HG02852 (cell line): ENCODE data around the gene LRRK2.
"Not testable (repeated sequence)": the region's sequence is repeated elsewhere in the genome, so short reads cannot be mapped to it uniquely, and the experiment has no call there.

Experiments used
- ATAC-seq: cut with Tn5 transposase; IDR thresholded peaks from one replicate; pipeline ENCODE4 v1.9.1; 2021; ENCODE audit warnings: mild to moderate bottlenecking, moderate library complexity; ENCODE audit not compliant: unreplicated experiment

Gene LRRK2

GRCh38 chr12:40211186-40211585 is 13.6 kb upstream of the LRRK2 start:
- ATAC-seq, result not testable (repeated sequence)

DNA sequence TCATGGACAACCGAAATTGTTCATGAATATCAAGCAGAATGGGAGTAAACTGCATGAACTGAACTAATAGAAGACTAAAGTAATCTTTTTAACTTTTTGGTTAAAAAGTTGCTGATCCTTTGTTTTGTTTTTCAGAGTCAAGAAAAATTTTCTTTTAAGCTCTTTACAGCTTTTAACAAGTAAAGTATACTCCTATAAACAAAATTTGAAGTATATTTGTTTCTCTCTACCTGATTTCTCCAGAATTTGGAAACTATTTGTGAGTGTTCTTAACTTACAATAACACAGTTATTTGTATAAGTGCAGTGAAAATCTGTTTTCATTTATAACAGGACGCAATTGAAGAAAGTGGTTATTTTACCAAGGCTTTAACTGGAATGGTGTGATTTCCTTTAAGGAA is 12.2 kb upstream of the LRRK2 start:
- no peak for ATAC-seq

GRCh38 chr12:40215982-40216381 is 8.8 kb upstream of the LRRK2 start:
- no peak for ATAC-seq

DNA sequence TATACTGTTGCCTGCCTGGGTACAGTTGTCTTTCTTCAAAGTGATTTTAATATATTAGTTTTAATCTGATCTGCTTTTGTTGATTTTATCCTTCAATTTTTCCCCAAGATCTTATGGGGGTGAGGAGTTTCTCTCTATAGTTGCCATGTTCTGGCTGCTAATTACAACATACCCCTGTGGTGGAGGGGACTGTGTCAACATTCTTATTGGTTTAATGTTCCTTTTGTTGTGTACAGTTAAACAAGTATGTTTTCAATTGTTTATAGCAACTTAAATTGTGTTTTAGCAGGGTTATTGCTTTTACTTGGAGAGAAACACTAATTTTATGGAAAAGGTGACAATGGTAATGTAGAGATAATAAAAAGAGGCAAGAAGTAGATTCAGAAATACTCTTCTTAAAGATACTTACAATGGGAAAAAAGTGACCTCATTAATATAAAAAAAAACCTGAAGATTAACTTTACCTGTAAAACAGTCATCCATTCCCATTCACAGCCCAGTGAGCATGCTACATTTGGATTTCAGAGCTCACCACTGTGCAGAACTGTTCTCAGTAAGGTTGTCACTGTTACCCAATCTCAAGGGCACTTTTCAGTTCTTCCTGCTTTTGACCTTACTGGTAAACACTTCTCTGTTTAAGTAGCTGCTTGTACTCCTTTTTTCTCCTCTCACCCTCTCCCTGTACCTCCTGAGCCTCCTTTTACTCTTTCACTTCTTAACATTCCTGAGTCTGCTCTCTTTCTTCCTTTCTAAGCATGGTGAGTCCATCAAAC is 8.1 kb upstream of the LRRK2 start:
- ATAC-seq, result no peak

DNA sequence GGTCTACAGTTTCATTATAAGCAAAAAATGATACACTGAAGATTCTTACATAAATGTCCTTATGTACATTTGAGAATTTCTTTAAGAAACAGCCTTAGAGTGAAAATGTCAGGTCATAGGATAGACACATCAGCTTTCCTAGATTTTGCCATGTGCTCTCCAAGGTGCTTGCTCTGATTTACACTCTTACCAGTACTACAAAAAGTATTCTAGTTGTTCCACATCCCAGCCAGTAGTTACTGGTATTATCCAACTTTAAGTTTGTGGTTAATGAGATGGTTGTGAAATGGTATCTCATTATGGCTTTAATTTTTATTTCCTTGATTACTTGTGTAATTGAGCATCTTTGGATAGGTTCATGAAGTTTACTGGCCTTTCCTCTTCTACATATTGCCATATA is 5.0 kb upstream of the LRRK2 start:
- no peak for ATAC-seq

DNA sequence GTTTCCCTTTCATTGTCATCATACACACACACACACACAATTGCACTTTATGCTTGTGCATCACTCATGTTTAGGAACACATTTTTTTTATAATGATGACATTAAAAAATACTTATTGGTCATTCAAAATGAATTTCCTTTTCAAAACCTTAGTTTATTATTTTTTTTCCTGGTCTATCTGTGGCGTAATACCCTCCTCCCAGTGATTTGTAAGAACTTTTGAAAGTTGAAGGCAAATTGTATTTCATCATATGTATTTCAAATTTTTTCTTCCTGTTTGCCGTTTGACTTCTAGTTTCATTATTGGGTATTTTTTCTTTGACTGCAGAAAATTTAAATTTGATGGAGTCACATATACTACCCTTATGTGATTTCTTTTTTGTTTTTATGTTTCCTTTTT is 2.5 kb upstream of the LRRK2 start:
- no peak for ATAC-seq

GRCh38 chr12:40223646-40224045 is 1.2 kb upstream of the LRRK2 start:
- no peak for ATAC-seq

DNA sequence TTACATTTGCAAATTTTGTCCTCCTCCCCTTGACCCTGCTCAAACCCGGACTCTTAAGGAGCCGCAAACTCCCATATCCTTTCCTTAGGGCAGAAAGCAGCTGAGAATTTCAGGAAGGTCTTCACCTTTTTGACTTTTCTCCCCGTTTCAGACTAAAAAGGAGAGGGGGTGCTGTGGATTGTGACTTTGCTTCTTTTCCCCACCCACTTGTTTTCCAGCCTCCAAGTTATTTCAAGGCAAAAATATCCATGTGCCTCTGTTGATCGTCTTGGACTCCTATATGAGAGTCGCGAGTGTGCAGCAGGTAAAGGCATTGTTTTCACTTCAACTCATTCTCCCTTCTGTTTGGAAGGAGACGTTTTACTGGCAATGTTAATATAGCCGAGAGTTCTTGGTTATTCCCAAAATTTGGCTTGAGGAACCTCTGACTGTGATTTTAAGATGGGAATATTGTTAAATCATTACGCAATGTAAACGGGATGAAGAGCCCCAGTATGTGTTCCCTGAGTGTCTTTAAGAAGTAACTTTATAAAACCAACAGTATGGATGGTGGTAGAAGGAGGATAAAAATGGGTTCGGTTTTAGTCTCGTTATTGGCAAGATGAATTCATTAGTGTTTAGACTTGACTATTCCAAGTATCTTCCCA is 663 bp downstream of the LRRK2 start:
- no peak for ATAC-seq

DNA sequence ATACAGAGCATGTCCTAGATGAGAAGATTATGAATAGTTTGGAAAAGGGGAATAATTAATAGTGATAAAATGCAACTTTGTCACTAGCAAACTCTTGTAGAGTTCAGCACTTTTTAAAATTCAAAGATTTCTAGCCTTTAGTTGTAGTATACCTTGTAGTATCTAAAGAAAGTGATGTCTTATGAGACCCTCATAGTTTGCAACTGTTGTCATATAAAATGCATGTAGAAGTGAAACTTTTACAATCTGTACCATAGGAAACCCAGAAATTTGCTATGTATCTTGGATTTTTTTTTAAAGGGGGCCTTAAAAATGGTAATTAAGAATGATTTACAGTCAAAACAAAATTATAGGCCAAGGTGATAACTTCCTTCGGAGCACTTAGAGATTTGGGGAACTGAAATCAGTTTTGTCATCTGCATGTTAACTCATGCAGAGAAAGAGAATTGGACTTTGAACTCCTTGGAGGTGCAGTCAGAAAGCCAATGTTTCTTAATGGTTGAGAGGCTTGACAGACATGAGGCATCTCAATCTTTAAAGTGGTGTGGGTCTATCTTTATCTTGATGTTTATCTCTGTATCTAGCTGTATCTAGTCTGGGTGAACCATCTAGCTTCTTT is 1.3 kb downstream of the LRRK2 start:
- ATAC-seq, result peak; percentile 66

DNA sequence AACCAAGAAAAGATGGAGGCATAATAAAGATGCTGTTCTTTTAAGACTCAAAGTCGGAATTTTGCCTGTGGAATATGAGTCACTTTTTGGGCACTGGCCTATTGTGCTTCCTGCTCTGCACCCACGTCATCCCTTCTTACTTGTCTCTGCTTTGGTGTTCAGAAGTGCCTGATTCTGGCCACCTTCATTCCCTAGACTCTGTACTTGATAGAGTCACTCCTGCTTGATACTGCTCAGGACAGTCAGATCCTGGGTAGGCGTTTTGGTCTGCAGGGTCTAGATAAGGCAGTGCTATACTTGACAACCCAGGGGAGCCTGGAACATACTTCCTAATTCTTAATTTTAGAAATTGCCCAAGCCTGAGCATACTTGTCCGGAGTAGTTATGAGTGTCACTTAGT is 1.9 kb downstream of the LRRK2 start:
- ATAC-seq, result no peak

- ATAC-seq, result no peak
Observed at GRCh38 chr12:40227447-40227846, 2.6 kb downstream of the LRRK2 start.

GRCh38 chr12:40228727-40229126 is 3.9 kb downstream of the LRRK2 start:
- no peak for ATAC-seq

- no peak for ATAC-seq
Observed at GRCh38 chr12:40229690-40230651, 5.2 kb downstream of the LRRK2 start.

DNA sequence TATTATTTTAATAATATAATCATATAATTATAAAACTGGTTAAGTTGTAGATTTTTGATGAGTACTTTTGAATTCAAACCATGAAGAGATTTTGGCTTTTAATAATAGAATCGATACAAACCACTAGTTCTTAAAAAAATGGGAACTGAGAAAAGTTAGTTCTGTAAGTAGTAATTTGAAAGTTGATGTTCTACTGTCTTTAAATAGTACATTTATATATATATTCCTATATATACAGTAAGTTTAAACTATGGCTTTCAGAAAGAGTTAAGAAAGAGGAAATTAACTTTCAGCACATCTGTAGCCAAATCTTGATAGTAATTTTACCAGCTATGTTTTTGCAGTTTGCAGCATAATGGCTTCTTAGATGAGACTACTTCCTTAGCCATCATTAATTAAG is 7.8 kb downstream of the LRRK2 start:
- peak; percentile 51 for ATAC-seq

GRCh38 chr12:40233741-40234367 is 9.1 kb downstream of the LRRK2 start:
- no peak for ATAC-seq

DNA sequence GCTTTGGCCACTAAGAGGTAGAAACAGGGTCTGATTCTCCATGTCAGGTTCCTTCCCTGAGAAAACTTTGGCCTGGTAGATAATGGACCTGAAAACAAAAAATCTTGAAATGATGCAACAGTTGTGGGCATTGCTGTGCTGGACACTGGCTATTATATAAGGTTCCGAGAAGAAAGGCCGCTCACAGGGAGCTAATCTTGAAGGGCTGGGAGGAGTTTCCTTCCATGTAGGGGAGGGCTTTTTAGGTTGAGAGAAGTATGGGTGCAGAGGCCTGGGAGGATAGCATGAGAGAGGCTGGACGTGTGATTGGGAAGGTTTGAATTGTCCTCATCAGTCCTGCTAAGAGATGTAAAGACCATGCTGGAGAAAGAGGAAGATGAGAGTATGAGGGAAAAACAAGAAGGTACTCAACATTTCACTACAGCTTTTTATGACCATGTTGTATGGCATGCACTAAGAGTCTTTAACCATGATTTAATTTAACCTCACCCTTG is 11.6 kb downstream of the LRRK2 start:
- no peak for ATAC-seq

GRCh38 chr12:40238266-40238902 is 13.6 kb downstream of the LRRK2 start:
- no peak for ATAC-seq

DNA sequence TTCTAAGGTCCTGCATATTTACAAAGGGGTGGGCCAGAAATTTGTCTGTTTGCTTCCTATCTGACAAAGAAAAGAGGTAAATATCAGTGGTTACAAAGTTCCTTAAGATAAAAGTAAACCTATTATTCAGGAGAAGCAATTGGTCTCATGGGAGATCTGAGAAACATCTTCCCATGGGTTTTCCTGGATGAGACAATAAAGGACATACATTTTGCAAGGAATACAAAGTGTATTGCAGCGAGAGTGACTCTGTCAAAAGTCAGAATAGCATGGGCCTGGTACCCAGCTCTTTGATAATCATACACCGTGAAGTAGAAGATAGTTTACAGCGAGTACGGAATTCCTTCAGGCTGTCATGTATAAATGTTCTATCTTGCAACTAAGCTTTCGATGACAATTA is 14.2 kb downstream of the LRRK2 start:
- ATAC-seq, result no peak

DNA sequence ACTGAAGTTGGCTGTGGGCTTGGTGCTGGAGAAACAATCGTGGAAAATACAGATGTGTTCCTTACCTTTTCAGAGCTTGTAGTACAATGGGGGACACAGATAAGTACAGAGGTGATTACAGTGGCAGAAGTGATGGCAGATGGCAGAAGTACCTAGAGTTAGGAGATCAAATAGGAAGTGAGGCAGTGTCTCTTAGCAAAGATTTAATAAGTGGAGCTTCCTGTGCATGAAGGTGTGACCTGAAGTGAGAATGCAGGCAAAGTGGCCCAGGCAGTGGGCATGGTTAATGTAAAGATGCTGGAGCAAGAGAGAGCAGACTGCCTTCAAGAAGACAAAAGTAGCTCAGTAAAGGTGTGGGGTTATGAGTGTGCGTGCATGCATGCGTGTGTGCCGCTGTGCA is 16.0 kb downstream of the LRRK2 start:
- ATAC-seq, result no peak

DNA sequence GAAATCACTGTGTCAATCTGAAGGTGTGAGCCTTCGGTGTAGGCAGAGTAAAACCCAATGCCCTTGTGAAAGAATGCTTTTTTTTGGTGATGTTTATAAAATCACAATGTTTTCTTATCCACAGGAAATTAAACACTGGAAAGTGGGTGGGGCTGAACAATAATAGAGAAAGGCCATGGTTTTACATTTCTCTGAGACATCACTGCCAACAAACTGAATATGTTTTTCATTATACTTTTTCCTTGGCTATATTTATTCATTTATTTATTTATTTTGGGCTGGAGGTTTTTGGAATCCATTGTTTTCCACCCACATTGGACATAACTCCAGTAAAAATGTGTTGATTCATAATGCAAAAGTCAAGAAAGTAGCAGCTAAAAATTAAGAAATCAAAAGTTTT is 16.9 kb downstream of the LRRK2 start:
- ATAC-seq, result no peak
